AG09319 (cell line): ENCODE results near the gene CRABP2.

Experiments
- DNase-seq: peaks from one replicate; pipeline ENCODE4 v3.0.0-alpha.2; 2010; ENCODE audit warnings: low read depth; ENCODE audit errors: extremely low read depth
- CTCF ChIP-seq: IDR thresholded peaks from 2 replicates; pipeline ENCODE4 v1.5.1; 2011; ENCODE audit warnings: low read depth, mild to moderate bottlenecking, inconsistent platforms, low read length, moderate library complexity

CRABP2 gene

GRCh38 chr1:156750191-156750672, 44.8 kb upstream of the CRABP2 start:
- no peak for TF ChIP-seq CTCF
- no peak for DNase-seq

GRCh38 chr1:156749419-156750118, 44.2 kb upstream of the CRABP2 start:
- DNase-seq = no peak
- TF ChIP-seq CTCF = no peak

- no peak for TF ChIP-seq CTCF
- DNase-seq = no peak
These were observed 43.5 kb upstream of the CRABP2 start for GRCh38 chr1:156748670-156749418.

- no peak for TF ChIP-seq CTCF
These were observed 42.6 kb upstream of the CRABP2 start for GRCh38 chr1:156747742-156748669.

GRCh38 chr1:156746728-156747631, 41.6 kb upstream of the CRABP2 start:
- peak; percentile 16 for TF ChIP-seq CTCF
- DNase-seq = peak; percentile 93

More at GRCh38 chr1:156747742-156748669, 42.6 kb upstream of the CRABP2 start:
- no peak for DNase-seq

- no peak for TF ChIP-seq CTCF
- no peak for DNase-seq
These were observed 41.0 kb upstream of the CRABP2 start for GRCh38 chr1:156746406-156746727.
